ENCODE measurements around the gene CCDC74B. TPM values are rescaled to one million over a fixed set of nuclear protein-coding genes. Genes with fewer than 3 reads are reported as not detected.
"Not testable (repeated sequence)": the region's sequence is repeated elsewhere in the genome, so short reads cannot be mapped to it uniquely, and the experiment has no call there.

The CCDC74B gene
- total and polyA plus RNA-seq, 4 donors, result 0.09 to 0.17 (median 0.09) TPM; not detected in 1

GRCh38 chr2:130160131-130160530 lies 15.2 kb upstream of the CCDC74B start (continued):
- TF ChIP-seq, protein P1, sequence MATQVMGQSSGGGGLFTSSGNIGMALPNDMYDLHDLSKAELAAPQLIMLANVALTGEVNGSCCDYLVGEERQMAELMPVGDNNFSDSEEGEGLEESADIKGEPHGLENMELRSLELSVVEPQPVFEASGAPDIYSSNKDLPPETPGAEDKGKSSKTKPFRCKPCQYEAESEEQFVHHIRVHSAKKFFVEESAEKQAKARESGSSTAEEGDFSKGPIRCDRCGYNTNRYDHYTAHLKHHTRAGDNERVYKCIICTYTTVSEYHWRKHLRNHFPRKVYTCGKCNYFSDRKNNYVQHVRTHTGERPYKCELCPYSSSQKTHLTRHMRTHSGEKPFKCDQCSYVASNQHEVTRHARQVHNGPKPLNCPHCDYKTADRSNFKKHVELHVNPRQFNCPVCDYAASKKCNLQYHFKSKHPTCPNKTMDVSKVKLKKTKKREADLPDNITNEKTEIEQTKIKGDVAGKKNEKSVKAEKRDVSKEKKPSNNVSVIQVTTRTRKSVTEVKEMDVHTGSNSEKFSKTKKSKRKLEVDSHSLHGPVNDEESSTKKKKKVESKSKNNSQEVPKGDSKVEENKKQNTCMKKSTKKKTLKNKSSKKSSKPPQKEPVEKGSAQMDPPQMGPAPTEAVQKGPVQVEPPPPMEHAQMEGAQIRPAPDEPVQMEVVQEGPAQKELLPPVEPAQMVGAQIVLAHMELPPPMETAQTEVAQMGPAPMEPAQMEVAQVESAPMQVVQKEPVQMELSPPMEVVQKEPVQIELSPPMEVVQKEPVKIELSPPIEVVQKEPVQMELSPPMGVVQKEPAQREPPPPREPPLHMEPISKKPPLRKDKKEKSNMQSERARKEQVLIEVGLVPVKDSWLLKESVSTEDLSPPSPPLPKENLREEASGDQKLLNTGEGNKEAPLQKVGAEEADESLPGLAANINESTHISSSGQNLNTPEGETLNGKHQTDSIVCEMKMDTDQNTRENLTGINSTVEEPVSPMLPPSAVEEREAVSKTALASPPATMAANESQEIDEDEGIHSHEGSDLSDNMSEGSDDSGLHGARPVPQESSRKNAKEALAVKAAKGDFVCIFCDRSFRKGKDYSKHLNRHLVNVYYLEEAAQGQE (IDR thresholded peaks at IDR 0.05), result no peak
- no peak for TF ChIP-seq RAD21 (IDR thresholded peaks at IDR 0.05)
- TF ChIP-seq CTCF (IDR thresholded peaks at IDR 0.05; ENCODE audit: low read depth, low read length, missing input control), result no peak
- no peak for TF ChIP-seq NR2F2 (IDR thresholded peaks at IDR 0.05)
- TF ChIP-seq HNF4A (conservative IDR thresholded peaks at IDR 0.05), result no peak
- no peak for TF ChIP-seq RXRA (IDR thresholded peaks at IDR 0.05)
- no peak for TF ChIP-seq SP1 (IDR thresholded peaks at IDR 0.05)

DNA sequence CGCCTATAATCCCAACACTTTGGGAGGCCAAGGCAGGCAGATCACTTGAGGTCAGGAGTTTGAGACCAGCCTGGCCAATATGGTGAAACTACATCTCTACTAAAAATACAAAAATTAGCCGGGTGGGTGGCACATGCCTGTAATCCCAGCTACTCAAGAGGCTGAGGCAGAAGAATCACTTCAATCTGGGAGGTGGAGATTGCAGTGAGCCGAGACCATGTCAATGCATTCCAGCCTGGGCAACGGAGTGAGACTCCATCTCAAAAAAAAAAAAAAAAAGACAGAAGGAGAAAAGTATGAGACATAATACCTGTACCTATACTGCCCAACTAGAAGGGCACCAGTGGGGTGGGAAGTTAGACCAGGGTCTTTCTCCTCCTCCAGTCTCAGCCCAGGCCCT lies 14.5 kb upstream of the CCDC74B start:
- not testable (repeated sequence) for H3K27ac ChIP-seq (ENCODE audit: low read depth in 1 of 2, low read length in 2 of 2); H3K4me1 ChIP-seq (ENCODE audit: control insufficient read depth in 4 of 4, insufficient read depth in 4 of 4, low read length in 3 of 4); H3K27me3 ChIP-seq (ENCODE audit: control insufficient read depth in 4 of 4, insufficient read depth in 4 of 4, low read length in 3 of 4); DNase-seq (ENCODE audit: low spot score); H3K9me3 ChIP-seq (ENCODE audit: control insufficient read depth in 4 of 4, low read length in 3 of 4); H3K4me3 ChIP-seq (ENCODE audit: low read depth in 1 of 3, low read length in 3 of 3); H3K9ac ChIP-seq (ENCODE audit: low read depth in 1 of 2, low read length in 2 of 2)
- H3K36me3 ChIP-seq (ENCODE audit: control insufficient read depth in 4 of 4, insufficient read depth in 3 of 4, low read depth in 1 of 4, low read length in 3 of 4), result peaks cover 5 to 22% (median 7%) of the 10 kb centered on the region in 4 donors
- 96% methylated on average over 4 of the region's 4 CpGs for WGBS

- Histone ChIP-seq H3K9ac (ENCODE audit: low read depth in 1 of 2, low read length in 2 of 2) (no peak overlapping the region), H3K4me1 (ENCODE audit: control insufficient read depth in 4 of 4, insufficient read depth in 4 of 4, low read length in 3 of 4) (no peaks in the 10 kb centered on the region), H3K36me3 (ENCODE audit: control insufficient read depth in 4 of 4, insufficient read depth in 3 of 4, low read depth in 1 of 4, low read length in 3 of 4) (peaks cover 2 to 20% (median 6%) of the 10 kb centered on the region in 4 donors), H3K27ac (ENCODE audit: low read depth in 1 of 2, low read length in 2 of 2) (no peak overlapping the region), H3K27me3 (ENCODE audit: control insufficient read depth in 4 of 4, insufficient read depth in 4 of 4, low read length in 3 of 4) (no peaks in the 10 kb centered on the region), H3K4me3 (ENCODE audit: low read depth in 1 of 3, low read length in 3 of 3) (no peak overlapping the region), H3K9me3 (ENCODE audit: control insufficient read depth in 4 of 4, low read length in 3 of 4) (no peaks in the 10 kb centered on the region)
- 91% methylated on average over 9 of the region's 9 CpGs for WGBS
- no peak for DNase-seq (ENCODE audit: low spot score)
- TF ChIP-seq, protein P1 (IDR thresholded peaks at IDR 0.05), result no peak
- no peak for TF ChIP-seq ZBTB33 (IDR thresholded peaks at IDR 0.05)
- TF ChIP-seq JUND (IDR thresholded peaks at IDR 0.05), result no peak
- TF ChIP-seq, protein P2, sequence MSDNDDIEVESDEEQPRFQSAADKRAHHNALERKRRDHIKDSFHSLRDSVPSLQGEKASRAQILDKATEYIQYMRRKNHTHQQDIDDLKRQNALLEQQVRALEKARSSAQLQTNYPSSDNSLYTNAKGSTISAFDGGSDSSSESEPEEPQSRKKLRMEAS (IDR thresholded peaks at IDR 0.05), result no peak
- no peak for TF ChIP-seq SP1 (IDR thresholded peaks at IDR 0.05)
- TF ChIP-seq HNF4A (conservative IDR thresholded peaks at IDR 0.05), result no peak
- no peak for TF ChIP-seq YY1 (IDR thresholded peaks at IDR 0.05)
- no peak for TF ChIP-seq CTCF (IDR thresholded peaks at IDR 0.05; ENCODE audit: low read depth, low read length, missing input control)
- no peak for TF ChIP-seq FOXA2 (IDR thresholded peaks at IDR 0.05)
- no peak for TF ChIP-seq RAD21 (IDR thresholded peaks at IDR 0.05)
- TF ChIP-seq ATF3 (IDR thresholded peaks at IDR 0.05), result no peak
- no peak for TF ChIP-seq GABPA (IDR thresholded peaks at IDR 0.05 in 1 of 2, conservative IDR thresholded peaks at IDR 0.05 in 1 of 2)
- TF ChIP-seq HNF4G (IDR thresholded peaks at IDR 0.05), result no peak
- no peak for TF ChIP-seq NR2F2 (IDR thresholded peaks at IDR 0.05)
- TF ChIP-seq FOXA1 (IDR thresholded peaks at IDR 0.05), result no peak
- no peak for TF ChIP-seq EGR1 (IDR thresholded peaks at IDR 0.05; ENCODE audit: low read depth in 2 of 2)
These were observed 13.7 kb upstream of the CCDC74B start for GRCh38 chr2:130158631-130159030.
